Measurements from ENCODE around the gene BCKDHB.

The BCKDHB gene

DNA sequence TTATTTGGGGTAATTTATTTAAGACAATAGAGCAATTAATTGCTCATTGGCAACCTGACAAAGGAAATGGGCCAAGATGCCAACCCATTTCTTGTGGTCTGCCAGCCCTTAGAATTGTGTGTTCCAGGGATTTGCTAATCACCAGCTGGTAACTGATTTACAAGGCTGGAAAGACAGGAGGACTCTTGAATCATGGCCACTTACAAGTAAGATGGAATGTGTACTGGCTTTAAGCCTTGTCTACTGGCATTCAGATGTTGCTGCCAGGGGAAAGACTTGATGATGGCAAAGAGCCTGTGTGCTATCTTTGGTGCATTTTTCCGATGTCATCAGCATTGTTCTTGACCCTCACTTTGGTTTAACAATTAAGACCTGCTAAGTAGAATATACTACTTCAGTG, 91.0 kb downstream of the BCKDHB start:
- DNase-seq, result no peak
- ChIA-PET POLR2A (no interaction called here), CTCF (interaction anchor here (0.6 to 1.1 kb wide), 2 partner anchors 11 to 17 kb away, joined by 3 to 4 read pairs; no protein-coding TSS in a partner anchor)
- Histone ChIP-seq H3K27me3 (replicated peaks in 2 of 5; ENCODE audit: control insufficient read depth in 4 of 5, insufficient read depth in 5 of 5, low read length in 4 of 5) (no peaks in the 10 kb centered on the region), H3K36me3 (ENCODE audit: control insufficient read depth in 4 of 4, insufficient read depth in 4 of 4, low read length in 3 of 4) (no peaks in the 10 kb centered on the region), H3K27ac (ENCODE audit: insufficient read depth in 1 of 2, low read depth in 1 of 2, low read length in 2 of 2, poor library complexity in 1 of 2, severe bottlenecking in 2 of 2) (no peak overlapping the region), H3K9me3 (ENCODE audit: control extremely low read depth in 1 of 5, control insufficient read depth in 4 of 5, insufficient read depth in 2 of 5, low read depth in 1 of 5, low read length in 4 of 5) (no peaks in the 10 kb centered on the region), H3K4me1 (ENCODE audit: control extremely low read depth in 1 of 4, control insufficient read depth in 4 of 4, insufficient read depth in 4 of 4, low read length in 3 of 4) (no peaks in the 10 kb centered on the region), H3K4me3 (ENCODE audit: control insufficient read depth in 1 of 7, extremely low read depth in 1 of 7, insufficient read depth in 4 of 7, low read depth in 2 of 7, low read length in 6 of 7) (no peak overlapping the region)
- no CpG with 5 or more reads among the region's 1 CpG for WGBS (ENCODE audit: insufficient coverage)

DNA sequence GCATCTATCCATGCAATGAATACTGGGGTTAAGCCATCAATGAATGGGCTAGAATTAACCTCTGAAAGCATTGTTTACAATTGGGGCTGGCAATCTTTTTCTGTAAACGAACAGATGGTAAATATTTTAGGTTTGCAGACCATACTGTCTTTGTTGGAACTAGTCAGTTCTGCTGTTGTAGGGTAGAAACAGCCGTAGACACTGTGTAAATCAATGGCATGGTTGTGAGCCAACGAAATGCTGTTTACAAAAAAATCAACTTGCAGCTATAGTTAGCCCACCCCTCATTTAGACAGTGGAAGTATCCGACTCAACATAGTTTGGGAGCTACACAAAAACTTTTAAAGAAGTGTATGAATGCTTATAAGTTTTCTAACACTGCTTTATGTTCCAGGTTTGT, 91.5 kb downstream of the BCKDHB start:
- no peak for DNase-seq
- POLR2A ChIA-PET, result no interaction called here
- CTCF ChIA-PET, result no interaction called here
- no peak overlapping the region for H3K27ac ChIP-seq (ENCODE audit: insufficient read depth in 1 of 2, low read depth in 1 of 2, low read length in 2 of 2, poor library complexity in 1 of 2, severe bottlenecking in 2 of 2)
- no peak overlapping the region for H3K4me3 ChIP-seq (ENCODE audit: control insufficient read depth in 1 of 7, extremely low read depth in 1 of 7, insufficient read depth in 4 of 7, low read depth in 2 of 7, low read length in 6 of 7)
- H3K36me3 ChIP-seq (ENCODE audit: control insufficient read depth in 4 of 4, insufficient read depth in 4 of 4, low read length in 3 of 4), result no peaks in the 10 kb centered on the region
- WGBS (ENCODE audit: insufficient coverage), result 98% methylated on average over 4 of the region's 4 CpGs
- H3K27me3 ChIP-seq (replicated peaks in 2 of 5; ENCODE audit: control insufficient read depth in 4 of 5, insufficient read depth in 5 of 5, low read length in 4 of 5), result no peaks in the 10 kb centered on the region
- no peaks in the 10 kb centered on the region for H3K9me3 ChIP-seq (ENCODE audit: control extremely low read depth in 1 of 5, control insufficient read depth in 4 of 5, insufficient read depth in 2 of 5, low read depth in 1 of 5, low read length in 4 of 5)
- H3K4me1 ChIP-seq (ENCODE audit: control extremely low read depth in 1 of 4, control insufficient read depth in 4 of 4, insufficient read depth in 4 of 4, low read length in 3 of 4), result no peaks in the 10 kb centered on the region

DNA sequence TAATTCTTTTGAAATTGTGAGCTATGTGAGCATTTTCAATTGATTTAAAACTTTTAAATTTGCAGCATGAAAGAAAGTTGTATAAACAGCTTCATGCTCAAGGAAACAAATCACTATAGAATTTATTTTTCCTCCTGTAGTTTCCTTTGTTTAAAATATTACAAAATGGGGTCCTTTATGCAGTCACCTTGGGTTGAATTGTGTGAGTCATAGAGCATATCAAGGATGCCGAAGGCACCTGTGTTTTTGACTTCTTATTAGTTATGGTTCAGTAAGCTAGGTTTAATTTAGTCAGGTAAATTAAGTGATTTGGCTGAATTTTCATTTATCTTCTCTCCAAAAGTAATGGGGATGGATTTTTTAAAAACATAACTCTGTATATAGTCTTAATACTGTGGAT, 96.8 kb downstream of the BCKDHB start:
- Histone ChIP-seq H3K4me1 (ENCODE audit: control extremely low read depth in 1 of 4, control insufficient read depth in 4 of 4, insufficient read depth in 4 of 4, low read length in 3 of 4) (no peaks in the 10 kb centered on the region), H3K36me3 (ENCODE audit: control insufficient read depth in 4 of 4, insufficient read depth in 4 of 4, low read length in 3 of 4) (peaks cover 0 to 3% (median 0%) of the 10 kb centered on the region in 4 experiments), H3K27me3 (replicated peaks in 2 of 5; ENCODE audit: control insufficient read depth in 4 of 5, insufficient read depth in 5 of 5, low read length in 4 of 5) (no peaks in the 10 kb centered on the region), H3K27ac (ENCODE audit: insufficient read depth in 1 of 2, low read depth in 1 of 2, low read length in 2 of 2, poor library complexity in 1 of 2, severe bottlenecking in 2 of 2) (no peak overlapping the region), H3K9me3 (ENCODE audit: control extremely low read depth in 1 of 5, control insufficient read depth in 4 of 5, insufficient read depth in 2 of 5, low read depth in 1 of 5, low read length in 4 of 5) (no peaks in the 10 kb centered on the region), H3K4me3 (ENCODE audit: control insufficient read depth in 1 of 7, extremely low read depth in 1 of 7, insufficient read depth in 4 of 7, low read depth in 2 of 7, low read length in 6 of 7) (no peak overlapping the region)
- POLR2A ChIA-PET, result no interaction called here
- WGBS (ENCODE audit: insufficient coverage), result 100% methylated on average over 1 of the region's 1 CpG
- no peak for DNase-seq
- CTCF ChIA-PET, result interaction anchor here (1.7 kb wide), 1 partner anchor 11 kb away, joined by 12 read pairs; no protein-coding TSS in a partner anchor

DNA sequence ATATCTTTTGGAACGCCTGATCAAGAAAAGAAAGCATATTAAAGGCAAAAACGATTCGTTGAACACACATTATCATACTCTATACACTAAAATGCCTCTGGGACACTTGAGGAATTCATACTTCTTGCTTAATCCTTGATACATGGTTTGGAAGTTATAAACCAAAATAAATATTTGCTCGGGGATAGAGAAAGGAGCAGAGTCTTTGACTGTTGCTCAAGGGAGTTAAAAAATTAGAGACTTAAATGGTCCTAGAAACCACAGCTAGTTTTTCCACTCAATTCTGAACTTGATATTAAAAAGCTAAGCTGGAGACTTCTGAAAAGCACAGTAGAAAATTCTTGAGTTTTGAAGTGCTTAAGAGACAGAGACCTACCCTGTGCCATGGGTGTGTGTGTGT, 98.9 kb downstream of the BCKDHB start:
- DNase-seq, result no peak
- no peaks in the 10 kb centered on the region for H3K27me3 ChIP-seq (replicated peaks in 2 of 5; ENCODE audit: control insufficient read depth in 4 of 5, insufficient read depth in 5 of 5, low read length in 4 of 5)
- H3K4me3 ChIP-seq (ENCODE audit: control insufficient read depth in 1 of 7, extremely low read depth in 1 of 7, insufficient read depth in 4 of 7, low read depth in 2 of 7, low read length in 6 of 7), result no peak overlapping the region
- H3K27ac ChIP-seq (ENCODE audit: insufficient read depth in 1 of 2, low read depth in 1 of 2, low read length in 2 of 2, poor library complexity in 1 of 2, severe bottlenecking in 2 of 2), result no peak overlapping the region
- H3K36me3 ChIP-seq (ENCODE audit: control insufficient read depth in 4 of 4, insufficient read depth in 4 of 4, low read length in 3 of 4), result peaks cover 0 to 3% (median 0%) of the 10 kb centered on the region in 4 experiments
- ChIA-PET POLR2A (no interaction called here), CTCF (no interaction called here)
- 100% methylated on average over 2 of the region's 4 CpGs for WGBS (ENCODE audit: insufficient coverage)
- peaks cover 0 to 10% (median 6%) of the 10 kb centered on the region in 4 experiments for H3K4me1 ChIP-seq (ENCODE audit: control extremely low read depth in 1 of 4, control insufficient read depth in 4 of 4, insufficient read depth in 4 of 4, low read length in 3 of 4)
- no peaks in the 10 kb centered on the region for H3K9me3 ChIP-seq (ENCODE audit: control extremely low read depth in 1 of 5, control insufficient read depth in 4 of 5, insufficient read depth in 2 of 5, low read depth in 1 of 5, low read length in 4 of 5)

DNA sequence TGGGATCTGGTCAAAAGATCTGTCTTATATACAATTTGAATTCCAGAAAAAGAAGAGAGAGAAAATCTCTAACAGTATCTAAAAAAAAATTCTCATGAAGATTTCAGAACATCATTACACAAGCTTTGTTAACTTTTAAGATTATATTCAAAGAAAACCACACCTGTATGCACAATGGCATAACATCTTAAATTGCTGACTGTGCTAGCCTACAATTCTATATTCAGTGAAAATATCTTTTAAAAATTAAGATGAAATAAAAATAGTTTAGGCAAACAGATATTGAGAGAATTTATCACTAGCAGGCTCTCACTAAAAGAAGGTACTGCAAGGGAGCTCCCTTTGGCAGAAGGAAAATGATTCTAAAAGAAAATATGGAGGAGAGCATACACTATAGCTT, 100.3 kb downstream of the BCKDHB start:
- peaks cover 0 to 6% (median 0%) of the 10 kb centered on the region in 4 experiments for H3K36me3 ChIP-seq (ENCODE audit: control insufficient read depth in 4 of 4, insufficient read depth in 4 of 4, low read length in 3 of 4)
- peaks cover 0 to 2% (median 0%) of the 10 kb centered on the region in 5 experiments for H3K9me3 ChIP-seq (ENCODE audit: control extremely low read depth in 1 of 5, control insufficient read depth in 4 of 5, insufficient read depth in 2 of 5, low read depth in 1 of 5, low read length in 4 of 5)
- ChIA-PET CTCF (no interaction called here), POLR2A (no interaction called here)
- H3K27ac ChIP-seq (ENCODE audit: insufficient read depth in 1 of 2, low read depth in 1 of 2, low read length in 2 of 2, poor library complexity in 1 of 2, severe bottlenecking in 2 of 2), result no peak overlapping the region
- H3K27me3 ChIP-seq (replicated peaks in 2 of 5; ENCODE audit: control insufficient read depth in 4 of 5, insufficient read depth in 5 of 5, low read length in 4 of 5), result no peaks in the 10 kb centered on the region
- H3K4me3 ChIP-seq (ENCODE audit: control insufficient read depth in 1 of 7, extremely low read depth in 1 of 7, insufficient read depth in 4 of 7, low read depth in 2 of 7, low read length in 6 of 7), result no peak overlapping the region
- DNase-seq, result no peak
- H3K4me1 ChIP-seq (ENCODE audit: control extremely low read depth in 1 of 4, control insufficient read depth in 4 of 4, insufficient read depth in 4 of 4, low read length in 3 of 4), result peaks cover 0 to 14% (median 6%) of the 10 kb centered on the region in 4 experiments

DNA sequence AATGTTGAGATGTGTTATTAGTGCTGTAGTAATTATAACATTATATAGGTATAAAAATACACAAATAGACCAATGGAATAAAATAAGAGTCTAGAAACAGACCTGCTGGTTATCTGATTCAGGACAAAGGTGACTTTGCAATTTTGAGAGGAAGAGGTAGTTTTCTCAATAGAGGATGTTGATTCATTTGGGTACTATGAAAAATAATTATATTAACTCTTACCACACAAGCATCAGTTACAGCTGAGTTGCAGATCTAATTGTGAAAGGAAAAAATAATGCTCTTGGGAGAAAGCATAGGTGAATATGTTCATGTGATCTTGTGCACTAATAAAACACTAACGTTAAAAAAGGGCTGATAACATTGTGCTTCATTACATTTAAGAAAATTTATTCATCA, 103.0 kb downstream of the BCKDHB start:
- H3K36me3 ChIP-seq (ENCODE audit: control insufficient read depth in 4 of 4, insufficient read depth in 4 of 4, low read length in 3 of 4), result peaks cover 0 to 6% (median 0%) of the 10 kb centered on the region in 4 experiments
- ChIA-PET POLR2A (no interaction called here), CTCF (no interaction called here)
- WGBS (ENCODE audit: insufficient coverage), result no CpG with 5 or more reads among the region's 1 CpG
- H3K9me3 ChIP-seq (ENCODE audit: control extremely low read depth in 1 of 5, control insufficient read depth in 4 of 5, insufficient read depth in 2 of 5, low read depth in 1 of 5, low read length in 4 of 5), result peaks cover 0 to 2% (median 0%) of the 10 kb centered on the region in 5 experiments
- DNase-seq, result peak; percentile 11 to 75 (median 64)
- no peaks in the 10 kb centered on the region for H3K27me3 ChIP-seq (replicated peaks in 2 of 5; ENCODE audit: control insufficient read depth in 4 of 5, insufficient read depth in 5 of 5, low read length in 4 of 5)
- H3K4me1 ChIP-seq (ENCODE audit: control extremely low read depth in 1 of 4, control insufficient read depth in 4 of 4, insufficient read depth in 4 of 4, low read length in 3 of 4), result peaks cover 0 to 14% (median 6%) of the 10 kb centered on the region in 4 experiments
- no peak overlapping the region for H3K4me3 ChIP-seq (ENCODE audit: control insufficient read depth in 1 of 7, extremely low read depth in 1 of 7, insufficient read depth in 4 of 7, low read depth in 2 of 7, low read length in 6 of 7)
- no peak overlapping the region for H3K27ac ChIP-seq (ENCODE audit: insufficient read depth in 1 of 2, low read depth in 1 of 2, low read length in 2 of 2, poor library complexity in 1 of 2, severe bottlenecking in 2 of 2)

DNA sequence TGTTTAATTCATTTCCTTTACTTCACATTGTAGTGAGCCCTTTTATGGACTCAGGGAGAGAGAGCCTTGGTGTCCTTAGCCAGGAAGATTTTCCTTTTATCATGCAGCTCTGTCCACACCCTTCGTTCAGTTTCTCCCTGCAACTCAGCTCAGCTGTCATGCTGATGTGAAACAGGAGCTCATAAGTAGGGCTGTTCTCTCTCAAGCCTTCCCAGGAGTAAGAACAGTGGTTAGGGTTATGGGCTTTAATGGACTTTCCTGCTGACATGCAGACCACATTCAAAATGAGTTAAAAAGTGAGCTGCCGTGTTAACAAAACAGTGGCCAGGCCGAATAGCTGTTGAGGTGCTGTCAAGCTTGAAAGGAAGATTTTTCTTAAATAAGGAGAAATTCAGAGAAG, 104.1 kb downstream of the BCKDHB start:
- no peak for DNase-seq
- H3K4me1 ChIP-seq (ENCODE audit: control extremely low read depth in 1 of 4, control insufficient read depth in 4 of 4, insufficient read depth in 4 of 4, low read length in 3 of 4), result peaks cover 0 to 14% (median 6%) of the 10 kb centered on the region in 4 experiments
- H3K9me3 ChIP-seq (ENCODE audit: control extremely low read depth in 1 of 5, control insufficient read depth in 4 of 5, insufficient read depth in 2 of 5, low read depth in 1 of 5, low read length in 4 of 5), result peaks cover 0 to 2% (median 0%) of the 10 kb centered on the region in 5 experiments
- H3K36me3 ChIP-seq (ENCODE audit: control insufficient read depth in 4 of 4, insufficient read depth in 4 of 4, low read length in 3 of 4), result peaks cover 0 to 3% (median 0%) of the 10 kb centered on the region in 4 experiments
- ChIA-PET POLR2A (interaction anchor here (0.7 kb wide), 1 partner anchor 1970 kb away, joined by 3 read pairs; no protein-coding TSS in a partner anchor), CTCF (no interaction called here)
- no peak overlapping the region for H3K4me3 ChIP-seq (ENCODE audit: control insufficient read depth in 1 of 7, extremely low read depth in 1 of 7, insufficient read depth in 4 of 7, low read depth in 2 of 7, low read length in 6 of 7)
- no peak overlapping the region for H3K27ac ChIP-seq (ENCODE audit: insufficient read depth in 1 of 2, low read depth in 1 of 2, low read length in 2 of 2, poor library complexity in 1 of 2, severe bottlenecking in 2 of 2)
- WGBS (ENCODE audit: insufficient coverage), result 100% methylated on average over 3 of the region's 3 CpGs
- no peaks in the 10 kb centered on the region for H3K27me3 ChIP-seq (replicated peaks in 2 of 5; ENCODE audit: control insufficient read depth in 4 of 5, insufficient read depth in 5 of 5, low read length in 4 of 5)
